Kidney glomerular epithelial cell (primary cell): ENCODE results near the gene WDR91.
"Not testable (repeated sequence)": the region's sequence is repeated elsewhere in the genome, so short reads cannot be mapped to it uniquely, and the experiment has no call there.

ENCODE experiments used
- DNase-seq: peaks from one replicate; lab custom pipeline; 2025; lab: John Stamatoyannopoulos, UW

The WDR91 gene

GRCh38 chr7:135211179-135211945 lies at the start of gene WDR91:
Gene WDR91 (minus strand): TSS chr7:135211526. CDS start chr7:135211502, 24 bp downstream.
- DNase-seq = peak; percentile 88

DNA sequence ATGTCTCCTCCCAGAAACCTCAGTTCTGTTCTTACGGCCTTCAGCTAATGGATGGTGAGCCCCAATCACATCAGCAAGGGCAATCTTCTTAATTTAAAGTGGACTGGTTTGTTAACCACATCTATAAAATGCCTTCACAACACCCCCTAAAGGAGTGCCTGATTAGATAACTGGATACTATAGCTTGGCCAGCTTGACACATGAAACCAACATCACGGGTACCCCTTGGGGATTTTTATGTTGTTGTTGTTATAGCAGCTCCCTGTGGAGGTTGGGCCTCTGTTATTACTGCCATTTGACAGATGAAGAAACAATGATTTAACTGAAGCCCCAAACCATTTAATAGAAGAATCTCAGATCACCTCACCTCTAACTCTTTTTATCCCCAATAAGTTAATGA lies 49.1 kb upstream of the WDR91 start:
- no peak for DNase-seq

- DNase-seq = no peak
Observed at GRCh38 chr7:135259702-135260101, 48.4 kb upstream of the WDR91 start.

- DNase-seq = no peak
Observed at GRCh38 chr7:135258585-135258984, 47.3 kb upstream of the WDR91 start.

- DNase-seq = no peak
Observed at GRCh38 chr7:135257790-135258189, 46.5 kb upstream of the WDR91 start.

DNA sequence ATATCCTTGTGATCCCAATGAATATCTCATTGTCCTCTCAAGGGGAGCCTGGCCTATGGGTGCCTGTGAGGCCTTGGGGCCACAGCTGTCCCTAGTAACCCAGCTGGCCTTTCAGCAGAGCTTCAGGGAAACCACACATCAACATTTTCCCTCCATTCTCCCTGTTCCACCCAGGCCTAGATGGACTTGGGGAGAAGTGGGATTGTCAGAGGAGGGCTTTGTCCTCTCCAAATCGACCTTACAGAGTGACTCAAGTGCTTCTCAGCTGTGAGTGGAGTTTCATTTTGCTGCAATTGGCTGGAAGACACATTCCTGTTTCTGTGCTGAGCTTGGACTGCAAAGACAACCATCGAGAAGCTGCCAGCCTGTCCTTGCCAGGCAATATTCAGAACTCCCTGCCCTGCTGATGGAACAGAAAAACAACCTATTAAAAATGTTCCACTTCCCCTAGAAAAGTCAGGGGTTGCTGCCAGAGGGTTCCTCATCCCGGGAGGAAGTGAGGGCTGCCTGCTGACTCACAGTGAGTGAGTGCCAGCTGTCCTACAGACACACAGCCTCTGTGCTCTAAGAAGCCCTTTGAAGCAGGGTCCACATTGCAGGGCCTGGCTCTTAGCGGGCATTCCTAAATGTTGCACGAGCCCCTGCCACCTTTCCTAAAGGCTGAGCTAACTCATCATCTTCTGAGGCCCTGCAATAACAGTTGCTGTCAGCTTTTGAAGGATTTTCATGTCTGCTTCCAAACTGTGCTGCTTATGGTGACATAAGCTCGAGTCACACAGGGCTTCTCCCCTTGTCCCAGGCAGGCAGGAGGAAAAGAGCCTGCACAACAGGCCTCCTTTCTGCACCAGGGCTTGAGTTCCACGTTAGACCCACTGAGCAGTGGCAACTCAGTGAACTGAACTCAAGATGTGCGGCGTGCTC lies 42.8 kb upstream of the WDR91 start:
- DNase-seq = peak; percentile 66

DNA sequence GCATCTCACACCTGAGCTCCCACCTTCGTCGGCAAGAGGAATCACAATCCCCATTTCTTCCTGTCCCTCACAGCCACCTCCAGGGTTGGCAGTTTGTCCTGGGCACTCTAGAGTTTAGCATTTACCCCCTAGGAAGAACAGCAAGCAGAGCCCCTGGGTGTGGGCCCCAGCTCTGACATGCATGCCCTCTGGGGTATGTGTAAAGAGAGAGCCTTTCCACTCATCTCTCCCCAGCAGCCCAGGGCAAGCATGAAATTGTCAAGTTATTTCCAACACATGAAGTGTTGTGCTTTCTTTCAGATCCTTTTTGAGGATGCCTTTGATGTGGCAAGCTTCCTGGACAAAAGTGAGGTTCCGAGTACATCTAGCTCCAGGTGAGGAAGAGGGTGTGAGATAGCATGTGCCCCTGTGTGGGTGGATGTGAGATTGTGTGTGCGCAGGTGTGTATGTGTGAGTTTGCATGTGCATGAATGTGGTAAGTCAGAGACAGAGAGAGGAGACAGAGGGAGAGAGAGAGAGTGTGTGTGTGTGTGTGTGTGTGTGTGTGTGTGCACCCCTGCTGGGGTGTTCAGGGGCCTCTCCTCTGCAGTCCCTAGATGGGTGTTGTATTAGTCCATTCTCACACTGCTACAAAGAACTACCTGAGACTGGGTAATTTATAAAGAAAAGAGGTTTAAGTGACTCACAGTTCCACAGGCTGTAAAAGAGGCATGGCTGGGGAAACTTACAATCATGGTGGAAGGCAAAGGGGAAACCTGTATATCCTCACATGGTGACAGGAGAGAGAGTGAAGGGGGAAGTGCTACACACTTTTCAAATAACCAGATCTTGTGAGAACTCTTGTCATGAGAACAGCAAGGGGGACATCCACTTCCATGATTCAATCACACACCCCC lies 40.4 kb upstream of the WDR91 start:
- DNase-seq = no peak

DNA sequence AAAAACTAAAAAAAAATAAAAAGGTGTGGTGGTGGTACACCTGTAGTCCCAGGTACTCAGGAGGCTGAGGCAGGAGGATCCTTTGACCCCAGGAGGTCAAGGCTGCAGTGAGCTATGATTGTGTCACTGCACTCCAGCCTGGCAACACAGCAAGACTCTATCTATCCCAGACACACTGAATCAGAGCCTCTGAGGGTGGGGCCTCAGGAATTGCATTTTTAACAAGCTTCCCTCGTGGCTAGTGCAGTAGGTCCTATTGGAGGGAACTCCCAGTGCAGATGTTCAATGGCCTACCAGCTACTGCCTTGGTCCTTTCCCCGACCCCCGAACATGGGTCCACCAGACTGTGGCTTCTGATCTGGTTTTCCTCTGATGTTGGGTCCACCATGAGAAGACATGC lies 37.2 kb upstream of the WDR91 start:
- DNase-seq = no peak

- DNase-seq = no peak
Observed at GRCh38 chr7:135247746-135248471, 36.6 kb upstream of the WDR91 start.

GRCh38 chr7:135246191-135246825 lies 35.0 kb upstream of the WDR91 start:
- no peak for DNase-seq

DNA sequence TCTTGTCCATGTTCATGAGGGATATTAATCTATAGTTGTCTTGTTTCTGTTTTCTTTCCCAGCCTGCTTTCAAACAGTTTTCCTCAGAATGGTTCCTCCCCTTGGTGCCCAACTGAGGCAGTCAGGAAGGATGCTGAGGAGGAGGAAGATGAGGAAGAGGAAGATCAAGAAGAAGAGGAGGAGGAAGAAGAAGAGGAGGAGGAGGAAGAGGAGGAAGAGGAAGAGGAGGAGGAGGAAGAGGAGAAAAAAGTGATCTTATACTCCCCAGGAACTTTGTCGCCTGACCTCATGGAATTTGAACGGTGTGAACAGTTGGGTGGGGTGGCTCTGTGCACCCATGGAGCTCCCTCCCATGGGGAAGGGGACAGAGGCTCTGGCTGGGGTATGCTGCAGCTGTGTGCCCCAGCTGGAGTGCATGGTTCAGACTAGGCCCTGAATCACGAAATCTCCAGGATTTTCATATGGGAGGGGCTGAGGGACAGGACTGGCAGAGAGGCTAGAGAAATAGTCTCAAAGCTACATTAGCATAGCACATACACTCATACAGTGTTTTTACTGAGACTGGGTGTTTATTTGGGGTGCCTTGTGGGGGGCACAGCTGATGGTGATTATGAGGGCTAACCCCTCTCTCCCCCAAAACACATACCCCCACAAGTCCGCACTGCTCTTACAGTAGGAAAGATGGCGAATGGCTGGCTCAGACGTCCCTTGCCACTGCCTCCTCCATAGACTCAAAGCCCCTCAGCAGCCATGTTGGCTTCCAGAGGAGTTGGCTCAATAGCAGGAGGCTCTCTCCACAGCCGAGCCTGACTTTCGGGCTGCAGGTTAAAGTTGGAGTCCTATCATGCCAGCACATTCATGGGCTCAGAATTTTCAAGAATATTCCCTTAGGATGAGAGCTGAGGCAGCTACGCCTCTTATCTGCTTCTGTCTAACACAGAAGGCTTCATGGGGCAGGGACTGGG lies 34.2 kb upstream of the WDR91 start:
- DNase-seq = no peak

DNA sequence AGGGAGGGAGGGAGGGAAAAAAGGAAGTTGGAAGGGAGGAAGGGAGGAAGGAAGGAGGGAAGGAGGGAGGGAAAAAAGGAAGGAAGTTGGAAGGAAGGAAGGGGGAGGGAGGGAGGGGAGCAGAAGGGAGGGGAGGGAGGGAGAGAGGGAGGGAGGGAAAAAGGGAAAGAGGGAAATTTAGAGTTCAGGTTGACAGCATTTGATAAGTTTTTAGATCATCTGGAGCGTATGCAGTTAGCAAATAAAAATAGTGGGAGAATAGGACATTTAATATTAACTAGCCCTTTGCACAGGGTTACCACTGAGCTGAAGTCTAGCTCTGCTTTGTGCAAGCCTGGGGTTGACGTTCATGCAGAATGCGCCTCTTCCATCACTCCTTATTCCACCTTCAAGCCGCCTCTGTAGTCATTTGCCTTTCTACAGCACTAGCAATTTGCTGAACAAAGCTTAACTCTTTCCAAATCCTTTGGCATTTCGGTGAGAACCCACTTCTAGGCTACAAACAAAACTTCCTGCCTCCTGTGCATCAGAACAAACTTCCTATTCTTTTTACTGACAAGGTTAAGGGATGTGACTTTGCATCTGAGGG lies 30.9 kb upstream of the WDR91 start:
- no peak for DNase-seq

DNA sequence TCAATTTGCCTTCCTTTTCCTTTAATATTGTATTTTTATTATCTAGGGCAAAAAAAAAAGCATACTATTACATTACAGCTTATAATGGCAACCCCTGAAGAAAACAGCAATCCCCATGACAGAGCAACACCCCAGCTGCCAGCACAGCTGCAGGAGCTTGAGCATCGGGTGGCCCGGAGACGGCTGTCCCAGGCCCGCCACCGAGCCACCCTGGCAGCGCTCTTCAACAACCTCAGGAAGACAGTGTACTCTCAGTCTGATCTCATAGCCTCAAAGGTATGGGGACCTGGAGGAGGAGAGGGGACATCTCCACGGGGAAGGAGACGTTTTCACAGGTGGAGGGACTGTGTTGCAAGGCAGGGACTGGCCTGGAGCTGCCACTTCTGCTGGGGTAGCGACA lies 29.1 kb upstream of the WDR91 start:
- no peak for DNase-seq

DNA sequence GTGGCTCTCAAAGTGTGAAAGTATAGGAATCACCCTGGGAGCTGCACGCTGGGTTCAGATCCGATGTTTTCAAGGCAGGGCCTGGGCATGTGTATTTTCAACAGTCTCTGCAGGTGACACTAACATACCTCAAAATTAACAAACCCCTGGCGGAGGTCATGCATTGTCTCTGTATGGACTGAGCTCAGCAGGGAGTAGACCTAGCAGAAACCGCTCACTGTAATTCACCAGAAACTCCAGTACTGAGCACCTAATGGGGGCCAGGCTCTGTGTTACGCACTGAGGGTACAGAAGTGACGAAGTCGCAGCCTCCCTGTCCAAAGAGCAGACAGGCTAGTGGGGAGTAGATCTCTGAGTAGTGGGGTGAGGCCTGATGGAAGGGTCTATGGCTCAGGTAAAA lies 27.9 kb upstream of the WDR91 start:
- DNase-seq = no peak

DNA sequence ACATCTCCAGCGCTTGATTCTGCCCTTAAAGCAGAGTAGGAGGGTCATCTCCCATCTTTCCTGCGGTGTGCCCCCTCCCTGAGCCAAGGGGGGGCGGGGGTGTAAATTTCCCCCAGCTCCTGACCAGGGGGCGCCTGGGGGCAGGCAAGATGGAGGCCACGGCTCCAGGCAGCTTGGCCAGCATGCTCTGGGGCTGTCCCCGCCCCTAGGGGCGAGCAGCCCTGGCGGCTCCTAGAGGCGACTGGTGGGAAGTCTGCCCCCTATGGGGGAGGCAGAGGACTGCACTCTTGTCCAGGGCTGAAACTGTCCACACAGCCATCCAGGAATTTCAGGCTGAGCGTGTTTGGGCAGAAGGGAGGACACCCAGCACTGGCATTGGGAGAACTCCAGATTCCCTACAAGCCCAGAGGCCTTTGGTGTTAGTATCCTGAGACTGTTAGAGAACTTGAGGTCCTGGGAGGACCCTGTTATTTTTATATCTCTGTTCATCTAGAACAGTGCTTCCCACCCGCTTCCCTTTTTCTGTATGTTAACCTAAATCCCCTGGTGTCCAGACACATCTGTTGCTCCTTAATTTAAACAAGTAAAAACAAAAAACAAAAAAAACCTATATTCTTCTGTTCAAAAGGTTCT lies 26.9 kb upstream of the WDR91 start:
- DNase-seq = no peak

GRCh38 chr7:135236727-135237126 lies 25.4 kb upstream of the WDR91 start:
- peak; percentile 94 for DNase-seq

DNA sequence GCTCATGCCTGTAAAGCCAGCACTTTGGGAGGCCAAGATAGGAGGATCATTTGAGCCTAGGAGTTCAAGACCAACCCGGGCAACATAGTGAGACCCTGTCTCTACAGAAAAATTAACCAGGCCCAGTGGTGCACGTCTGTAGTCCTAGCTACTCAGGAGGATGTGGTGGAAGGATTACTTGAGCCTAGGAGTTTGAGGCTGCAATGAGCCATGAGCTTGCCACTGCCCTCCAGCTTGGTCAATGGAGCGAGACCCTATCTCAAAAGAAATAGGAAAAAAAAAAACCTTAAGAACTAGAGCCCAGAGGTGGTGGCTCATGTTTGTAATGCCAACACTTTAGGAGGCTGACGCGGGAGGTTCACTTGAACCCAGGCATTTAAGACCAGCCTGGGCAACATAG lies 24.5 kb upstream of the WDR91 start:
- peak; percentile 24 for DNase-seq

DNA sequence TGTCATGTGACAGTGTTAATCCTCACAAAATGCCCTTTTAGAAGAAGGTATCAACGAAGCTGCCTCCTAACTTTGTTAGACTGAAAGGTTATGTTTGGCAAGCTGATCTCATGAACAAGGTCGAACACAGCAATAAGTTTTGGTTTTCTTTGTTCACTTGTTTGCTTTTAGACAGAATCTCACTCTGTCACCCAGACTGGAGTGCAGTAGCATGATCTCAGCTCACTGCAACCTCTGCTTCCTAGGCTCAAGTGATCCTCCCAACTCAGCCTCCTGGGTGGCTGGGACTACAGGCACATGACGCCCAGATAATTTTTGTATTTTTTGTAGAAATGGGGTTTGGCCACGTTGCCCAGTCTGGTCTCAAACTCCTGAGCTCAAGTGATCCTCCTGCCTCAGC lies 23.4 kb upstream of the WDR91 start:
- DNase-seq = no peak

GRCh38 chr7:135234095-135234494 lies 22.8 kb upstream of the WDR91 start:
- not testable (repeated sequence) for DNase-seq
